ENCODE data around the gene AUTS2. TPM values are rescaled to one million over a fixed set of nuclear protein-coding genes. Genes with fewer than 3 reads are reported as not detected.

The AUTS2 gene
- total RNA-seq, 3 donors from 2014 or later = 31.5 to 94.3 (median 81.3) TPM

GRCh38 chr7:70711452-70711851 lies 1113.2 kb downstream of the AUTS2 start:
- H3K36me3 ChIP-seq = no peaks in the 10 kb centered on the region
- H3K4me3 ChIP-seq = no peak overlapping the region
- H3K27me3 ChIP-seq = no peaks in the 10 kb centered on the region
- no peak overlapping the region for H3K27ac ChIP-seq
- no peak for TF ChIP-seq POLR2A (IDR thresholded peaks at IDR 0.05)
- no peak for TF ChIP-seq CTCF (IDR thresholded peaks at IDR 0.05)
- TF ChIP-seq POLR2AphosphoS5 (IDR thresholded peaks at IDR 0.05) = no peak
- intact Hi-C loops (cut with DNase I; ENCODE audit: low total_unique reads) = no loop called here
- H3K4me1 ChIP-seq = no peaks in the 10 kb centered on the region
- H3K9me3 ChIP-seq = peaks cover 0 to 7% of the 10 kb centered on the region in 2 donors
- DNase-seq (ENCODE audit: low spot score in 2 of 2) = no peak

DNA sequence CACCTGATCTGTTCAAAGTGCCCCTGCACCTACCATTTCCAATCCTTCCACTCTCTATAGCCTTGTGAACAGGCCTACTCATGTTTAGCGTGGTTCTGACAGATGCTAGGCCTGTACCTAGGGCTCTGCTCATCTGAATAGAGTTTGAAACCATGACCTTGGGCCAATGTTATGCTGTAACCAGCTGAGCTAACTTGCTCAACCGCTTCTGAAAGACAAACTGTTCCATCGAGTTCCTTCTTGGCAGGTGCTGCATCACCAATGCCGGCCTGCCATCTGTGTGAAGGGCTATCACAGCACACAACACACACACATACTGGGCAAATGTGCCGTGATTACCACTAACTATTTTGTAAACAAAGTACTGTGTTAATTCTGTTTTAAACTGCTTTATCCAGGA lies 1114.7 kb downstream of the AUTS2 start:
- peaks cover 0 to 7% of the 10 kb centered on the region in 2 donors for H3K9me3 ChIP-seq
- TF ChIP-seq CTCF (IDR thresholded peaks at IDR 0.05) = no peak
- TF ChIP-seq POLR2AphosphoS5 (IDR thresholded peaks at IDR 0.05) = peak in 1 of 3 donors; percentile 33
- DNase-seq (ENCODE audit: low spot score in 2 of 2) = peak in 1 of 2 donors; percentile 59
- no peaks in the 10 kb centered on the region for H3K27me3 ChIP-seq
- no peaks in the 10 kb centered on the region for H3K36me3 ChIP-seq
- peaks cover 0 to 8% of the 10 kb centered on the region in 2 donors for H3K4me1 ChIP-seq
- no peak overlapping the region for H3K4me3 ChIP-seq
- peak overlapping the region; percentile 50 to 72 for H3K27ac ChIP-seq
- intact Hi-C loops (cut with DNase I; ENCODE audit: low total_unique reads) = no loop called here

- intact Hi-C loops (cut with DNase I; ENCODE audit: low total_unique reads) = no loop called here
- Histone ChIP-seq H3K9me3 (peaks cover 0 to 7% of the 10 kb centered on the region in 2 donors), H3K27me3 (no peaks in the 10 kb centered on the region)
These were observed 1116.3 kb downstream of the AUTS2 start for GRCh38 chr7:70714506-70715038.

DNA sequence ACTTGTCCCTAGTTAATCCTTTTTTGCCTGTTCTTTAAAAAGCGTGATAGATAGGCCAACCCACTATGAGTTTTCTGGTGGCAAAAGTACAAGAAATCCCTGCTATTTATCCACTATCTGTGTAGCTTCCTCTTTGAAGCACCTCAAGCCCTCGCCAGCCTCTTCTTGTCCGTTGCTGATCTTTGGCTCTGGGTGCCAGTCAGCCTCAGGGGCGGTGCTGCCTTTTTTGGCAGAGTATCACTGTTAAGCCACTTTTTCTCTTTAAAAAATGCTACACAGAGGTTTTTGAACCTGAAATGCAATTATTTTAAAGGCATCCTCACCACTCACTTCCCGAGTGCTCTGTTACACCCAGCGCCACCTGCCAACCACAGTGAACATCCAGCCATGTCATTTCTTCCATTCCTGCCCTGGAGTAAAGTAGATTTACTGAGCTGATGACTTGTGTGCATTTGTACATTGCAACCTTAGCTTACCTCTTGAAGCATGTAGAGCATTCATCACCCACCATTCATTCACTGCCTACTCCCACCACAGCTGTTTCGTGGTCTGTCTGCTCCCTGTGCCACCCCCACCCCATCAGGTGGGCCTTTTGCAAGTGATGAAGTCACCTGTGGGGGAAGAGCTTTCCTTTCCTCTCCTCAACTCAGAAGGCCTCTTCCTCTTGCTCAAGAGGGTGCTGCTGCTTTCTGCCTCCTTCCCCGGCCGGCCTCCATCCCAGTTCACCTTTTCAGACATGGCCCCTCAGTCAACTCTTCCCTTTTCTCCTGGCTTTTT lies 1119.5 kb downstream of the AUTS2 start:
- TF ChIP-seq POLR2A (IDR thresholded peaks at IDR 0.05) (no peak), CTCF (IDR thresholded peaks at IDR 0.05) (no peak), POLR2AphosphoS5 (IDR thresholded peaks at IDR 0.05) (no peak)
- H3K27me3 ChIP-seq = no peaks in the 10 kb centered on the region
- intact Hi-C loops (cut with DNase I; ENCODE audit: low total_unique reads) = no loop called here

More at GRCh38 chr7:70714506-70715038, 1116.3 kb downstream of the AUTS2 start:
- no peak for DNase-seq (ENCODE audit: low spot score in 2 of 2)
- no peaks in the 10 kb centered on the region for H3K36me3 ChIP-seq
- no peak overlapping the region for H3K27ac ChIP-seq
- H3K4me3 ChIP-seq = no peak overlapping the region
- TF ChIP-seq POLR2A (IDR thresholded peaks at IDR 0.05) = no peak
- no peak for TF ChIP-seq POLR2AphosphoS5 (IDR thresholded peaks at IDR 0.05)
- TF ChIP-seq CTCF (IDR thresholded peaks at IDR 0.05) = no peak
- peaks cover 0 to 8% of the 10 kb centered on the region in 2 donors for H3K4me1 ChIP-seq

DNA sequence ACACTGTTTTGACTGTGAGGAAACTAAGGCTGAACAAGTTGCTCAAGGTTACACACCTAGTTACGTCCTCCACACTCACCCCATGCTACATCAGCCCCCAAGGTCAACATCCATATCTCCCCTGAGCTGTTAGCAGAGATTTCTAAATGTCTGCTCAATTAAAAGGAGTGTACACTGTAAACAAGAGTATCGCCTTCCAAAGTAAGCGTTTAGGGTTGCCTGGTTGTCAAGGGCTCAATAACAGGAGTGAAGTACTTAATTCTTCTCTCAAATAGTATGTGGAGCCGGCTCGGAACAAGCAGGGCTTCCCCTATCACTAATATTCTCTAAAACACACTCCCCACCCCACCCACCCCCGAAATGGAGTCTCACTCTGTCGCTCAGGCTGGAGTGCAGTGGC lies 1120.8 kb downstream of the AUTS2 start:
- intact Hi-C loops (cut with DNase I; ENCODE audit: low total_unique reads) = no loop called here
- Histone ChIP-seq H3K4me1 (peaks cover 0 to 8% of the 10 kb centered on the region in 2 donors), H3K9me3 (peaks cover 0 to 7% of the 10 kb centered on the region in 2 donors), H3K27ac (peak overlapping the region; percentile 39 to 58), H3K27me3 (no peaks in the 10 kb centered on the region), H3K4me3 (no peak overlapping the region), H3K36me3 (no peaks in the 10 kb centered on the region)
- TF ChIP-seq POLR2A (IDR thresholded peaks at IDR 0.05) (no peak), POLR2AphosphoS5 (IDR thresholded peaks at IDR 0.05) (no peak), CTCF (IDR thresholded peaks at IDR 0.05) (no peak)
- no peak for DNase-seq (ENCODE audit: low spot score in 2 of 2)

More for the DNA sequence above, 1119.5 kb downstream of the AUTS2 start:
- Histone ChIP-seq H3K36me3 (no peaks in the 10 kb centered on the region), H3K9me3 (peaks cover 0 to 7% of the 10 kb centered on the region in 2 donors), H3K4me3 (no peak overlapping the region), H3K27ac (peak overlapping the region; percentile 50 to 58), H3K4me1 (peaks cover 0 to 8% of the 10 kb centered on the region in 2 donors)
- DNase-seq (ENCODE audit: low spot score in 2 of 2) = no peak

All from breast epithelium (tissue), 4 donors.